GM19099 (cell line): ENCODE results near the gene SGIP1.

Experiments
- POLR2A ChIP-seq: IDR thresholded peaks from 3 replicates; pipeline ENCODE4 v1.6.1; 2011; ENCODE audit warnings: low read depth; ENCODE audit not compliant: insufficient read length; ENCODE audit errors: extremely low read depth

Gene SGIP1

DNA sequence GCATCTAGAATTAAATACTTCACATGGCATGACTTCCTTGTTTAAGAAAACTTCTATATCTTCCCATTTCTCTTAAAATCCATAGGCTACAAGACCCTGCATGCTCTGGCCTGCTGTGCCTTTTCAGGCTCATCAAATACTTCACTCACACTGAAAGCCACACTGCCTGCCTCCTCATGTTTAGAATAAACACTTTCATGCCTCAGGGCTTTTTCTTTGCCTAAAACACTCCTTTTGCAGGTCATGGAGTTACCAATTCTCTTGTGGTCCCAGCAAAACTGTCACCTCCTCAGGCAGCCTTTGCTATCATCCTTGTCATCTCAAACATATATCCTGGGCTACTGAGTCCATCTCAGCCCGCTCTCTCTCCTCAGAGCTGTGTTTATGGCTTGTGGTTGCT, 5.5 kb downstream of the SGIP1 start:
- no peak for TF ChIP-seq POLR2A

DNA sequence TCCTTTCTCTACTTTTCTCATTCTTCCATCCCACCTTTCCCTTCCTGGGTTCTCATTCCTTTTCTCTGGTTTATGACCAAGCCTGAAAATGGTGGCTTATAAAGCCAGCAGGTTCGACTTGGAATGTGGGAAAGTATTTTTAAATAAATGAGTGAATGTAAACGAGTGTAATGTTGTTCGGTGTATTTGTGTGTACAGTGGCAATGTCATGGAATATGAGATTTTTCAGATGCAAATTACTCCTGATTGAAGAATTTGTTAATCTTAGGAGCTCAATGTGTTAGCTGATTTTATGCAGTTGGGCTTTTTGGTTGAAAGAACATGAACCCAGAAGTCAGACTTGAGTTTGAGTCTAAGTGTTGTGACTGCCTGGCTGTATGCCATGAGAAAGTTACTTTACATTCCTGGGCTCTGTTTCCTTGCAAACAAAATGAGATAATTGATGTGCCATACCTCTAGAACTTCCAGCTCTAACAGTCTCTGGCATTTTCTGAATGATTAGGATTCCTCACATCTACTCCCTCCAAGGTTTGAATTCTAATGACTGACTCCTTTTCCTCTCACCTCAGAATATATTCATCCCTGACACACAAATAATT, 6.6 kb downstream of the SGIP1 start:
- no peak for TF ChIP-seq POLR2A

DNA sequence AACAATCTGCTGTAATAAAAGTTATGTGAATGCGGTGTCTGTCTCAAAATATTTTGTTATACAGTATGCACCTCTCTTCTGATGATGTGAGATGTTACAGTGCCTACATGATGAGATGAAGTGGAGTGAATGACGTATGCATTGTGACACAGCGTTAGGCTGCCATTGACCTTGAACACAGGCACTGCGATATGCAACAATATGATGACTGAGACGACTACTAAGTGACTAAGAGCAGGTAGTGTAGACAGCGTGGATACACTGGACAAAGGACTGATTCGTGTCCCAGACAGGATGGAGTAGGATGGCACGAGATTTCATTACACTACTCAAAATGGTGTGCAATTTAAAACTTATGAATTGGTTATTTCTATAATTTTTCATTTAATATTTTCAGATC, 8.4 kb downstream of the SGIP1 start:
- TF ChIP-seq POLR2A: no peak

DNA sequence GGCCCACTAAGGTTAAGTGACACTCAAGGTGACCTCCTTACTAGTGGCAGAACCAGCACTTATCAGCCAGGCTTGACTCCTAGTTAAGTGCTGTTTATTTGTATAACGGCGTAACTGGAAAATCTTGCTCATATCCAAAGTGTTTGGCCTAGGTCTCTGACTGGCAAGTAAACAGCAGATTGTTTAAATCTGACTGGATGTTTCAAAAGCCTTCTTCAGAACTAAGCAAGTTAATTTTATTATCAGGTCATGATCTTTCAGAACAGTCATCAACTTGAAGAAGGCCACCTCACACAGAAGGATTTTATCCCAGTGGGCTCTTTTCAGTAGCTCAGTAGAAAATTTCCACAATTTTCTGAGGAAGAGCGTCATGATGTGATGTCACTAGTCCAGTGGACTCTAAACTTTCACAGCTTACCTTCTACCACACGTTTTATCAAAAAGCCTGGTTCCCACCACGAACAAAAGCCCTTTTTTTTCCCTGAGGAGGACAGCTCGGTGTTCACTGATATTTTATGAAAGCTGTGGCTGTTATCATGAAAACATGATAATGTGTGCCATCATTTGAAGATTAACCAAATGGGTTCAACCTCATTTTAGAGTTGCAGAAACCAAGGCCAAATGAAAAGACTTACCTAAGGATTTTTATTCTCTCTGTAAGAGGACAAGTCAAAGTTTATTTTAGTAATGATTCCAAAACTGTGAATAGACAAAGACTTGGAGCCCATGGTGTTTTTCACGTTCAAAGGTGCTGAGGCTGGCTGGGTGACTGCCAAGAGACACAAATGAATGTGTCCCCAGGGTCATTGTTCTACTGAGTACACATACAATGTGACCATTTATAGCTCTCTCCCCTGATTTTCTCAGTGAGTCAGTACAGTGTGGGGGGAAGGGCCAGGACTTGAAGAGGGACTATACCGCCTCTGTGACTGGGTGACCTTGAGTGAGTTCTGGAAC, 9.1 kb downstream of the SGIP1 start:
- TF ChIP-seq POLR2A: no peak

DNA sequence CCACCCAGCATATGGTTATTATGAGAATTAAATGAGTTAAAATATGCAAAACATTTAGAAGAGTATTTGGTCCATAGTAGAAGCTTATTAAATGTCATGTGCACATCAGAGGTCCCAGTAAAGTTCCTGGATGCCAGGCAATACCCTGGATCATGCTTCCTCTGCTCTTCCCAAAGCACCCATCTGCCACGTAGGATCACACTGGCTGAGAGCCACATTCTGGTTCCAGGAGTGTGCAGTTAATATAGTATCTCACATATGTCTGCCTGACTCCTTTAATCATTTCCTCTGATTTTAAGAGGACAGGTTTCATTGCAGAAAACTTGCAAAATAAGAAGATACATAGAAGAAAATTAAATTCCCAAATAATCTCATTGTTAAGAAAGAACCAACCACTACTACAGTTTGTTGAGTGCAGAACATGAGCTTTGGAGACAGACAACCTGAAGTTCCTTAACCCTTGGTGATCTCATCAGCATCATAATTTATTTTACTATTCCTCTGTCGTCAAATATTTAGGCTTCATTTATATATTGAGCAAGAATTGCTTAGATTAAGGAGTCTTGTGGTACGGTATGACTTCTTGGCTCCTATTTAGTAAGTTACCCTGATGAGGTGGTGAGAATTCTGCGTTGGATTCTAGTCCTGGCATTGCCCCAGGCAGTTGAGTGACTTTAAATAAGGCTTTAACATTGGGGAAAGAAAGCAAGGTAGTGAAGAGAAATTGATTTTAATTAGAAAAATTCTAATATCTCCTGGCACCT, 12.3 kb downstream of the SGIP1 start:
- TF ChIP-seq POLR2A: no peak

DNA sequence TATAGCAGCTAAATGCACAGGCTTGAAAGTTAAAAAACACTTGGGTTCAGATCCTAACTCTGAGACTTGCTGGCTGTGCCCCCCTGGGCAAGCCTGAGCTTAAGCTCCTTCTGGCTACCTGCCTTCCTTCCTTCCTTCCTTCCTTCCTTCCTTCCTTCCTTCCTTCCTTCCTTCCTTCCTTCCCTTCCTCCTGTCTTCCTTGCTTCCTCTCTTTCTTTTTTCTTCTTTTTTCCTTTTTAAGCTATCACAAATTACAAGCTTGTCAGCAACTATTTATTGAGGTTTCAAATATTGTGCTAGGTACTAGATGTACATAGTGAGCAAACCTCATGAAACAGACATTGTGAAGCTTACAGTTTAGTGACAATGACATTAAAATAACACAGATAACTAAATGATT, 15.1 kb downstream of the SGIP1 start:
- no peak for TF ChIP-seq POLR2A

DNA sequence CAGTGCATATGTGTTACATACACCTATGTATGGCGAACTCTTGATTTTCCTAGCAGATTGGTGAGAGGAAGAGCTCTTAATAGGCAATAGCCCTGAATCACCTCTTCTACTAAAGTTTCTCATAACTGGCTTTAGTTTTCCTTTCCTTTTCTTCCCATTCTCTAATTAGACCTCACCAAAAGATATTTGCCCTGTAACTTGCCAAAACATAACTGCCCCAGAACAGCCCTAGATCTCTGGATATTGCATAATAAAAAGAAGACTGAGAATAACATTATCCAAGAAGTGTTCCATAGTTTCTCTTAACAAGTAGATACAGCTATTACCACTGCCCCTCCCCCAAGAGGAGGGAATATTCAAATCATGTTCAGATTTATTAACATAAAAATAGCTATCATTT, 16.3 kb downstream of the SGIP1 start:
- TF ChIP-seq POLR2A: no peak

DNA sequence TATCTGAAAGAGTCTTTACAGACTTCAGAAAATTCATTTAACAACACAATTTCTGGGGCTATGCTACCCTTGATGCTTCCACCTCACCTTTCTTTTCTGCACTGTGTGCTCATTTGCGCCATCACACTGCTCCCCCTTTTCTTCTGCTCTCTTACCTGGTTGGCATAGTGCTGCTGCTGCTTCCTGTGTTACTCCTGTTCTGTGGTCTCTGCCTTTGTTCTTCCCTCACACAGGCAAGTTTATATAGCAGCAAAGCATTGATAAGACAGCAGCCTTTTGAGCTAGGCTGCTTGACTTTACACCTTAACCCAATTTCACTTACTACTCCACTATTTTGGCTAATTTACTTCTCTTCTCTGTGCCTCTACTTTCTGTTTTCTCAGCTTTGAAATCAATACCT, 18.3 kb downstream of the SGIP1 start:
- no peak for TF ChIP-seq POLR2A

DNA sequence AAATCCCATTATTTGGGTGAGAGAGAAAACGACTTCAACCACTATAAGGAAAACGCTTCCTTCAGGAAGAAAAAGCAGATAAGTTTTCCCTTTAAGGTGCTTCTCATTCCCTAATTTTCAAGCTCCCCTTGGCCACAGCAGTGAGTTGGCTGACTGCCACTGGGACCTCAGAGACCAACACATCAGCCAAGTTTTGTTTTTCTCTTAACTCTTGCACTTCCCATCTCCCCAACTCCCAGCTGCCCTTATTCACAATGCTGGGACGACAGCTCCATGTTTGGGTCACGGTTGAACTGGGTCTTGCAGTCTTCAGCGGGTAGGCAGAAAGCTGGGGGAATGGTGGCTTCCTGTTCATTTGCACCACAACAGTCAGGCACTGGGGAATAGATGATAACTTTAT, 18.9 kb downstream of the SGIP1 start:
- no peak for TF ChIP-seq POLR2A

DNA sequence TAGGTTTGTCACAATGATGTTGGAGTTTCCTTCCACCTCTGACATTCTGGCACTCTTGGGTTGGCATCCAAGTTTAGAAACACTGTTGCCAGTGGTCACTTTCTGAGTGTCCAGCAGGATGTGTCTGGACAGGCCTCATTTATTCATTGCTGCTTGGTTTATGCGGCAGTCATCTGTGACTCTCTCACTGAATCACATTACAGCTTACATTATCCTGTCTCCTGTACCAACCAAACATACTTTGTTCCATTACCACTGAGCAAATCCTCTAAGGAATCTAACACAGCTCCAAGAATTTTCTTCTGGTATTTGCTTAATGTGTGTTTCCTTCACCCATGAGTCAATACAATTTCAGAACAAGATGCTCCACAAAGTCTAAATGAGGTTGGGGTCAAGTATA, 19.9 kb downstream of the SGIP1 start:
- TF ChIP-seq POLR2A: no peak

DNA sequence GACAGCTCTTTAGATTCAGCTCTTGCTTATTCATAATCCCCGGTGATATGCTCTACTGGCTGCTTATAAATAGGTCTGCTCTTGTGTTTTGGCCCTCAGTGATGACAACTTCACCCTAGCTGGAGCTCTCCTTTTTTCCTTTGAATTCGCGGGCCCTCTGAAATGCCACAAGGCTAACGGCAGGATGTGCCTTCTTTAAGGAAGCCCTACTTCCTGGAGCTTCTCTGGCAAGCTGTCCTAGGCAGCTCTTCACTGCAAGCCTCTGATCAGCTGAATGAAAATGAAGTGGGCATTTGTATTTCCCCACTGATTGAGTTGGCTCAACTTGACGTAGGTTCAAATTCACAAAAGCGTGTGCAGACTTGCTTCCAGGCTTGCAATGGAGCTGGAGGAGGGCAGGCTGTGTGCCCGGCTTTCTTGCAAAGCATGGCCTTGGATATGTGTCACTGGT, 22.2 kb downstream of the SGIP1 start:
- TF ChIP-seq POLR2A: no peak

DNA sequence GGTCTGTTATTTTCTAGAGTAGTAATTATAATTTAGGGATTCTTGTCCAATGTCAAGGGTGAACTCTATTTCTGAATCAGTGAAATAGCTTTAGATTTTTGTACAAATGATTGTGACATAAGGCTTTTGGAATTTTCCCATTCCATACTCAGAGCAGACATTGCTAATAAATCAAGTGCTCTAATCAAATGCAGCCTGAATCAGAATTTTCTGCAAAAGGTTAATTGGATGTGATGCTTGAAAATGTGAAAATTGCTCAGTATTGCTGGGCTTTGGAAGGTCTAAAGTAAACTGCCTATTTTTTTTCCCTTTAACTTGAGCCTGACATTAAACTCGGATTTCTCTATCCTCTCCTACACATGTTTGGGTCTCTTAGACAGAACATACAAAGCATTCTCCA, 23.2 kb downstream of the SGIP1 start:
- no peak for TF ChIP-seq POLR2A

DNA sequence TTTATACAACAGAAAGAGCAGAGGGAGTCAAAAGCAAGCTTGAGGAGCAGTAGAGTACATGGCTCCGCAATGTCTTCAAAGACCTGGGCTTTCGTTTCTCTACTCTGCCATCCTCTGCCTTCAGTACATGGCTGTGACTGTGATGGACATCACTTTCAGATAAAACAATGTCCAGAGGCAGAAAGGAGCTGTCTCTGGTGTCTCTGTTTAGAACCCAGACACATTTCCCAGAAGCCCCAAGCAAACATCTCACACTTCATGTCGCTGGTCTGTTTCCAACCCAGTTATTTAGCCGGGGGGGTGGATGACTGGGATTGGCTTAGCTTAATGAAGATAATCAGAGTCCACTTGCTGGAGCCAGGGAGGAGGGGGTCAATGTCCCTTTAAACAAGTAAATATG, 25.6 kb downstream of the SGIP1 start:
- no peak for TF ChIP-seq POLR2A

DNA sequence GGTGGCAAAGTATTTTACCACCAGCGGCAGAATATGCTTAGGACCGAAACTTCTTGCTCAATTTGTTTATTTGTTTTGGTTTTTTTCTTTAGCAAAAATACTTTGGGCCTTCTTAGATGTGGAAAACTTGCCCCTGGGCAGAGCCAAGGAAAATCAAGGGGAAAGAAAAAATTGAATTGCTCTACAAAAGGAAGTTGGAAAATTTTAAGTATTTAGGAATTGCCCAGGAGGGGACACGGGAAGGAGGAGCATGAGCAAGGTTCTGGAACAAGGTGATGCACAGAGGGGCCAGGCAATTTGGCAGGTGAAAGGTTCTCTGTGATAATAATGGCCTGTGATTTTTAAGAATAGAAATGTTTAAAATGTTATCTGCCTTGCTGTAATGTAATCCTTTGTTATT, 28.6 kb downstream of the SGIP1 start:
- no peak for TF ChIP-seq POLR2A

DNA sequence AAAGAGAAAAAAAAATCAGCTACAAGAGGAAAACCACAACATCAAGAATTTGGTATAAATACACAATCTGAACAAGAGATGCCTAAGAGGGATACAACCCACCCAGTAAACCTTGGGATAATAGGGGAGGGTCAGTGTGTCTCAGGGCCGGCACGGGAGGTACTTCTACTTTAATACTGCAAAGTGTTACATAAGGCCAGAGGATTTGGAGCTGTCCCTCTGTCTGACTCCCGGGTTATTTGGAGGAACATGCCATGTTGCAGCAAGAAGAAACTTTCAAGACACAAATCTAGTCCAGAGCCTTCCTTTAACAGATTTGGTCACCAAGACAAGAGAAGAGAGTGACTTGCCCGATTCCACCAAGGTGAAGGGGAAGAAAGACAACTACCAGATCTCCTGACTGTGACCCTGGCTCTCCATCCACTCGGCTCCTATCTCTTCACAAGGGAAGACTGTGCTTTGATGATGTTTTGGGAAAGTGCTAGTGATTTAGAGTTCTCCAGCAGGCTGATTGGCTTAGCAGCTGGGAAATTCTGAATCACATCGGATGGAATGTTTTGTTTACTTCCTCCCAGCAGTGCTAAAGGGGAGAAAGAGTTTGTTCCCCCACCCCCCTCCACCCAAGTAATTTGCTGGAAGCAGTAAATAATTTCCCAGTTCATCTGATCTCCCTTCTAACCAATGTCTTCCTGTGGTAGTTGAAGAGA, 29.3 kb downstream of the SGIP1 start:
- no peak for TF ChIP-seq POLR2A
